Measurements from ENCODE around the gene MC5R.
A peak's percentile ranks its signal among the peaks of the same experiment; 100 is the strongest.

Gene MC5R

GRCh38 chr18:13823707-13824395 is at the start of gene MC5R:
Gene MC5R (plus strand): TSS chr18:13824149. CDS start chr18:13825766, 1,617 bp downstream.
- peak; percentile 73 for DNase-seq (ENCODE audit: low read depth)

GRCh38 chr18:13775058-13775457 is 48.9 kb upstream of the MC5R start:
- no peak for DNase-seq (ENCODE audit: low read depth)

GRCh38 chr18:13791181-13791580 is 32.8 kb upstream of the MC5R start:
- no peak for DNase-seq (ENCODE audit: low read depth)

GRCh38 chr18:13793819-13794218 is 30.1 kb upstream of the MC5R start:
- DNase-seq (ENCODE audit: low read depth) = no peak

- DNase-seq (ENCODE audit: low read depth) = no peak
Measured at GRCh38 chr18:13796515-13796914, 27.4 kb upstream of the MC5R start.

GRCh38 chr18:13797157-13797611 is 26.8 kb upstream of the MC5R start:
- DNase-seq (ENCODE audit: low read depth) = no peak

- no peak for DNase-seq (ENCODE audit: low read depth)
Measured at GRCh38 chr18:13799396-13799795, 24.6 kb upstream of the MC5R start.

- peak; percentile 56 for DNase-seq (ENCODE audit: low read depth)
Measured at GRCh38 chr18:13800505-13801259, 23.3 kb upstream of the MC5R start.

- DNase-seq (ENCODE audit: low read depth) = no peak
Measured at GRCh38 chr18:13801260-13801601, 22.7 kb upstream of the MC5R start.

- no peak for DNase-seq (ENCODE audit: low read depth)
Measured at GRCh38 chr18:13804305-13804704, 19.6 kb upstream of the MC5R start.

- no peak for DNase-seq (ENCODE audit: low read depth)
Measured at GRCh38 chr18:13808294-13809042, 15.5 kb upstream of the MC5R start.

- DNase-seq (ENCODE audit: low read depth) = no peak
Measured at GRCh38 chr18:13809043-13809430, 14.9 kb upstream of the MC5R start.

- no peak for DNase-seq (ENCODE audit: low read depth)
Measured at GRCh38 chr18:13809531-13810255, 14.3 kb upstream of the MC5R start.

- DNase-seq (ENCODE audit: low read depth) = no peak
Measured at GRCh38 chr18:13810950-13811485, 12.9 kb upstream of the MC5R start.

GRCh38 chr18:13811993-13812392 is 12.0 kb upstream of the MC5R start:
- no peak for DNase-seq (ENCODE audit: low read depth)

- DNase-seq (ENCODE audit: low read depth) = peak; percentile 45
Measured at GRCh38 chr18:13813271-13813849, 10.6 kb upstream of the MC5R start.

- DNase-seq (ENCODE audit: low read depth) = no peak
Measured at GRCh38 chr18:13826209-13826608, 2.3 kb downstream of the MC5R start.

GRCh38 chr18:13831864-13832508 is 8.0 kb downstream of the MC5R start:
- DNase-seq (ENCODE audit: low read depth) = no peak

GRCh38 chr18:13834496-13835015 is 10.6 kb downstream of the MC5R start:
- DNase-seq (ENCODE audit: low read depth) = no peak

GRCh38 chr18:13835202-13835601 is 11.3 kb downstream of the MC5R start:
- DNase-seq (ENCODE audit: low read depth) = no peak

- no peak for DNase-seq (ENCODE audit: low read depth)
Measured at GRCh38 chr18:13836559-13836958, 12.6 kb downstream of the MC5R start.

All from activated T-cell treated with anti-CD3 and anti-CD28 coated beads for 48 hours (primary cell).